GM11168 (cell line): Measurements from ENCODE around the gene PLSCR5.

ENCODE experiments used
- in situ Hi-C: fragments of 300-500 bp; cut with MboI; formaldehyde crosslinking; loops from one replicate; pipeline ENCODE4 v1.12.0; 2022; ENCODE audit warnings: low sequenced_read_pairs; ENCODE audit not compliant: unreplicated experiment

Gene PLSCR5

DNA sequence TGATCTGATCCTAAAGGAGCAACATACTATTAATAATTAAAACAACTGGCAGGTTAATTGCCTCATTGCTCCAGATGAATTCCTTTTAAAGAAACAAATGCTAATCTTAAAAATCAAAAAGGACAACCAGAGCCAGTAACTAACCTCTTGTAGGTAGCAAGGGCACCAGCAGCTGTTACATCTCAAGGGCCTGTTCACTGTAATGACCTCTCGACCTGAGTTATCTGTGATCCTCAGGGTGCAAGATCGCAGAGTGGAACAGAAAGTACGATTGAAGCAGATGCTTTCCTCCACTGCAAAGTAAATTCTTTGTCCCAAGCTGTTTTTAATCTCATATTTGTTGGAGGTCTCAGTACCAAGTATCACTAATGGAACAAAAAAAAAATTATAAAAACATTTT lies 11.4 kb downstream of the PLSCR5 start:
- in situ Hi-C loops, result loop anchor here (25.0 kb wide), 1 partner anchor 381 kb away; no protein-coding TSS in a partner anchor

DNA sequence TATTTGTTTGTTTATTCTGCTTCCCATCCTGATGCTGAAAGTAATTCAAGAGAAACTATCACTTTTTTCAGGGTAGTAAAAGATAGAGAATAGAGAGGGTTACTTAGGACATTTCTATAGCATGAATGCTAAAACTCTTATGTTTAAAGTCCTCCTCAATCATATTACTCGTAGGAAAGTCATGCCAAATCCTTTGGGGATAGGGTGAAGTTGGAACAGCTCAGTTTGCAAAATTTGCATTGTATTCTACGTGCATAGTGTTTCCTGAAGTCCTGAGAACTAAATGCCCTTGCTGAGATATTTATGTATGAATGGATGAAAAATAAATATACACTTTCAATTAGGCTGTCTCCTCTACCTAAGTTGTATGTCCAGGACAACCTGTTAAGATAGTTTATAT lies 14.6 kb downstream of the PLSCR5 start:
- in situ Hi-C loops, result loop anchor here (25.0 kb wide), 1 partner anchor 378 kb away; no protein-coding TSS in a partner anchor

DNA sequence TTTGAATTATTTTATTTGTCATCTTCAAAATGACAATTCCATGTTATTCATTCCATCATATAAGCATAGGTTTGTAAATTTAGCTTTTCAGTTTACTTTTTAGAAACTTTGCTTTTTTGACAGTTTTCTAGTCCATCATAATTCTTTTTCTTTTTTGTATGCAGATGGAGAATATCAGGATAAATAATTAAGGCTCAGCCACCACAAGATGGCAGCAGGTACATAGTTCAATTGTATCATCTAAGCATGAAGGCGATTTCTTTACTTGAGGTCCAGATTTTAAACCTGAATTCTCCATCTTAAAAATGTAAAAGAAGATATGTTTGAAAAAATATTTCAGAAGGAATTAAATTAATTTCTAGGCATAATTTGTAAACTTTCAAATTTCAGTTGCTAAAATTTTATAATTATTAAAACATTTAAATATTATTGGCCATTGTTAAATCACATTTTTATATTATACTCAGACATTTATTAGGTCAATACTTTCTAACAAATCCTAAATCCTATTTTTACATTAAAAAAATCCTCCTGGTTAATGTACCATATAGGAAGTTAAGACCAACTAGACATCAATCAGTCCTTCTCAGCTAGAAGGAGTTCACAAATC lies 15.1 kb downstream of the PLSCR5 start:
- in situ Hi-C loops, result loop anchor here (25.0 kb wide), 1 partner anchor 378 kb away; no protein-coding TSS in a partner anchor

DNA sequence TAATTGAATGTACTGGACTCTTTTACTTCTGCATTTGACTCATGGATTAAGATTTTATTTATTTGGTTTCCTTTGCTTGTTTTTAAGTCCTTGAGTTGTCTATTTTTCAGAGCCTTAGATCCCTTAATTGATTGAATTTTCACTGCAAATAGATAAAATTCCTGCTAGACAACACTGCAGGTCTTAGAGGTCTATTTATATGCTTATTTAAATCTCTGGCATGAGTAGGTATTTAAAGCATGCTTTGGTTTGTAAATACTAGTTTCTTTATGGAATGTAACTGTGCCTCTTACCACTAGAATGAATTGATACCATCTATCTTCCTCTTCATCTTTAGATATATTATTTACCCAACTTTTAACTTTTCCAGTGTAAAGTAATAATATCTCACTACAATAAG lies 20.0 kb downstream of the PLSCR5 start:
- in situ Hi-C loops, result loop anchor here (25.0 kb wide), 1 partner anchor 373 kb away; no protein-coding TSS in a partner anchor

DNA sequence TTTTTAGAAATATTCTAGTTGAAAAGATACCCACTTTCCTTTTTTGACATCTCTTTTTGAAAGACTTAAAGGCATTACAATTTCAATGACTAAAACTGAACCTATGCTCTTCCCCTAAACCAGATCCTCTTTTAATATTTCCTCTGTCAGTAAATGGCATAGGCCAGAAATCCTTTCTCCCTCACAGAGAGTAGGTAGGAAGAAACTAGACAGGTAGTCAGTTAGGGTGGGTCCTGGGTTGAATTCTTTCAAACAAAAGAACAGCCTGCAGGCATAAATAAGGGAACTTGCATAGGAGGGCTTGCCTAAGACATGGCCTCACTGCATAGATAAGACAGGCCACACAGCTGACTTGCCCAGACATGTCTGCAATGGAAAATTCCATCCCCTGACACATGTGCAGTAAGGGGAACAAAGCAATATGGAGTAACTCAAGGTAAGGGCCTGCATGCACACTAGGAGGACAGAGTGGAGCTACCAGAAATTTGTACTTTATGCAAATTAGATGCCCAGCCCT lies 23.1 kb downstream of the PLSCR5 start:
- in situ Hi-C loops, result loop anchor here (25.0 kb wide), 1 partner anchor 370 kb away; no protein-coding TSS in a partner anchor

DNA sequence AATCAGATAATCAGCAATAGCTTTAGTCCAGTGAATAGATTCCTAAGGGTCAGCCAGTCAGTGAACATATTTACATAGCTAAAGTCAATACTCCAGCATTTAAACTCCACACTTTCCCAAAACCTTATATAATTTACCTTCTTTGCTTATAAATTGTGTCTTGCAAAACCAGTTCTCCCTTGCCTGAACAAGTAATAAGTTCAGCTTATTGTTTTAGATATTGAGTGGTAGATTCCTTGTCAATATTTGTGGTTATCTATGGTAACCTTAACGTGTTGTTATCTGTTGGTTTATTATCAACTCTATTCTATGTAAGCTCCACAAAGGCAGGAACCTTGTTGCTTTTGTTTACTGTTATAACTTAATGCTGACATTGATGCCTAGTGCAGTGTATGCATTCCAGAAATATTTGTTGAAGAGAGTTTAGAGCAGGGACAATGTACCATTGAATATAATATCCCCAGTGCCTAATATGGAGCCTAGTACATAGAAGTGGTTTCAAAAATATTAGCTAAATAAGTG lies 24.0 kb downstream of the PLSCR5 start:
- in situ Hi-C loops, result loop anchor here (25.0 kb wide), 1 partner anchor 369 kb away; no protein-coding TSS in a partner anchor

DNA sequence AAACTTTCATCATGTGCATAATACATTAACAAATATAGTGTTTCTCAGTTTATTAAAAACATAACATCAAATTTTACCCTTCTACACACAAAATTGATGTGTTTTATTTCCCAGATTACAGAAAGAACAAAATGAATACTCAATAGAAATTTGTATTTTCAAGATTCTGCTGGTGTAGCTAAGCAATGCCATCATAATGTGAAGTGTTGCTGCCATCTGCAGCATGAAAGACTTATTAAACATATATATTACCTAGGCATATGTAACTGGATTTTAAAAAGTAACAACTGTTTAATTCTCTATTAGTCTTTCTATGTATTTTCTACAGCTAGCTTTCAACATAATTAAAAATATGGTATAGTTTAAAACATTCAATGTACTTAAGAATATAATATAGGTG lies 27.5 kb downstream of the PLSCR5 start:
- in situ Hi-C loops, result loop anchor here (25.0 kb wide), 1 partner anchor 365 kb away; no protein-coding TSS in a partner anchor

DNA sequence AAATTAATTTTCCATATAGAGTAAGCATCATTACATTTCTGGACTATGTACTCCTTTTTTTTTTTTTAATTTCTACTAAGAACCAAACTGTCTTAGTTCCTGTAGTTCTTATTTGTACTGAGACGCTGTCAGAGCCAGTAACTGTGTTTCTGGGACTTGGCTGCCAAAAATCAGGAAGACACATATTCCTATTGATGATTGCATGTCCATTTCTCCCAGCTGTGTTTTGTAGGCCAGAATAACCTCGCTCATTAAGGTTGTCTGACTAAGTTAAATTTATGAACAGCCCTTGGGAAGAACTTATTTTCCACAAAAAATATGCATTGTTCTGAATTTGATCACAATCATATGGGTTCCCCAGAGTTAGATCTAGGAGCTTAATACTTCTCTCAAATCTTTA lies 29.5 kb downstream of the PLSCR5 start:
- in situ Hi-C loops, result loop anchor here (25.0 kb wide), 1 partner anchor 363 kb away; no protein-coding TSS in a partner anchor

DNA sequence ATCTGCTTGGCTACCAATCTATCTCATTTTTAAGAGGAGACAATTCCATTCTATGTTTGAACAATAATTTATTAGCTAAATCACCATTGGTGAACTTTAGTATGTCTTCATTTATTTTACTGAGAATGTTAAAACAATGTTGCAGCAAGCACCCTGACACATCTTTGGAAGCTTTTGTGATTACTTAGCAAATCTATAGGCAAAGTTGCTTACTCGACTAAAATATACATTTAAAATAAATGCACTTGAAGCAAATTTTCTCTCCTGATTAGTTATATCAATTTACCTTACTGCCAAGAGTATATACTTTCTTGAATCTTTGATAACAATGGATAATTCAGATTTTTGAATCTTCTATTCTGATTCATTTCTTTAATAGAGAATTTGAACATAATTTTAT lies 31.0 kb downstream of the PLSCR5 start:
- in situ Hi-C loops, result no loop called here

DNA sequence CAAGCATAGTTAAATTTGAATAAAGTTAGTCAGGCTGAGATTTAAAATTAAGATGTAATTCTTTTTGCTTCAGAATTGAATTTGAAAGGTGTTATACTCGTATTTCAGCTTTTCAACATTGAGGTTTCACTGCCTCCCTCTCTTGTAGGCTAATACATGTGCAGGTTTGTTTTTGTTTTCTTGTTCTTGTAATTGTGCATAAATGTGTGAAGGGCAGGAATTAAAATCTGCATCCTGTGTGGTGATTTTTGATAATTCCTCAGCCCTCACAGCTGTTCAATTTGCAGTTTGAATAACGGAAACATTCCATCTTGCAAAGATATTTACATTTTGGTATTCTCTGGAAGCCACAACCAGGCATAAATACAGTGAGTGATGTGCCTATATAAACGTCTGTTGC lies 35.8 kb downstream of the PLSCR5 start:
- in situ Hi-C loops, result no loop called here

DNA sequence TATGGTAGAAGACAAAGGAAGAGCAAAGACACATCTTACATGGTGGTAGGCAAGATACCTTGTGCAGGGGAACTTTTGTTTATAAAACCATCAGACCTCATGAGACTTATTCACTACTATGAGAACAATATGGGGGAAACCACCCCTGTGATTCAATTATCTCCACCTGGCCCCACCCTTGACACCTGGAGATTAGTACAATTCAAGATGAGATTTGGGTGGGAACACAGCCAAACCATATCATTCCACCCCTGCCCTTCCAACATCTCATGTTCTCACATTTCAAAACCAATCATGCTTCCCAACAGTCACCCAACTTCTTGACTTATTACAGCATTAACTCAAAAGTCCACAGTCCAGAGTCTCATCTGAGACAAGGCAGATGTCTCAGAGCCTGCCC lies 39.0 kb downstream of the PLSCR5 start:
- in situ Hi-C loops, result no loop called here

DNA sequence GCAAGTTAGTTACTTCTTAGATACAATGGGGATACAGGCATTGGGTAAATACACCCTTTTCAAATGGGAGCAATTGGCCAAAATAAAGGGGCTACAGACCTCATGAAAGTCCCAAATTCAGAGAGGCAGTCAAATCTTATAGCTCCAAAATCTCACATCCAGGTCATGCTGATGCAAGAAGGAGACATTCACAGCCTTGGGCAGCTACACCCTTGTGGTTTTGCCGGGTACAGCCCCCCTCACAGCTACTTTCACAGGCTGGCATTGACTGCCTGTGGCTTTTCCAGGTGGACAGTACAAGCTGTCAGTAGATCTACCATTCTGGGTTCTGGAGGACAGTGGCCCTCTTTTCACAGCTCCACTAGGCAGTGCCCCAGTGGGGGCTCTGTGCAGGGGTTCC lies 43.3 kb downstream of the PLSCR5 start:
- in situ Hi-C loops, result no loop called here

DNA sequence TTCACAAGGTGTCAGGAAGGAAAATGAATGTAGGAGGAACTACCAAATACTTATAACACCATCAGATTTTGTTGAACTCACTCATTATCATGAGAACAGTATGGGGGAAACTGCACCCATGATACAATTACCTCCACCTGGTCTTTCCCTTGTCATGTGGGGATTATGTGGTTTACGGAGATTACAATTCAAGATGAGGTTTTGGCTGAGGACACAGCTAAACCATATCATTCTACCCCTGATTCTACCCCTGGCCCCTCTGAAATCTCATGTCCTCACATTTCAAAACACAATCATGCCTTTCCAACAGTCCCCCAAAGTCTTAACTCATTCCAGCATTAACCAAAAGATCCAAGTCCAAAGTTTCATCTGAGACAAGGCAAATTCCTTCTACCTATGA lies 43.7 kb downstream of the PLSCR5 start:
- in situ Hi-C loops, result no loop called here

DNA sequence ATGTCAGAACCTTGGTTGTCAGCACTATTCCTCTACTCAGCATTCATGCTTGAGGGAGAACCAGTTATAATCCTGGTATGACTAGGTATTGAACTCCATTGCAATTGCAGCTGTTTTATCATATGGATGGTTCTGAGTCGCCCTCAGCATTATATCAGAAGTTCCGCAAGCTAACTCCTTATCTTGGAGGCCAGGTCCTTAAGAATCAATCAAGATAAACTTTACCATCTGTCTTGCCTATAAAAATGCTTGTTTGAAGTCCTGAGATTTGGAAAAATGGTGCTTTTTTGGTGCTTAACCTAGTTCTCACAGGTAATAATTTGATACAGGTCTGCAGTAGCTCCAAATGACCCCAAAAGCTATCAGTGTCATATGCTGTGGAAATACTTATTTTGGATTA lies 44.5 kb downstream of the PLSCR5 start:
- in situ Hi-C loops, result no loop called here

DNA sequence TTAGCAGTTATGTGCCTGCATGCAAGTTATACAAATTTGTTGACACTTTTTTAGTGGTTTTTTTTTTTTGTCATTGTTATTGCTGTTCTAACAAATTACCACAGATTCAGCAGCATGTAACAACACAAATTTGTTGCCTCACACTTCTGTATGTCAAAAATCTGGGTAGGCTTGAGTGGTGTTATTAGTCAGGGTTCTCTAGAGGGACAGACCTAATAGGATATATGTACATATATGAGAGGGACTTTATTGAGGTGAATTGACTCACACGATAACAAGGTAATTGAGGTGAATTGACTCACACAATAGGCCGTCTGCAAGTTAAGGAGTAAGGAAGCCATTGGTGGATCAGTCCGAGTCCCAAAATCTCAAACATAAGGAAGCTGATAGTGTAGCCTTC lies 45.8 kb downstream of the PLSCR5 start:
- in situ Hi-C loops, result no loop called here

DNA sequence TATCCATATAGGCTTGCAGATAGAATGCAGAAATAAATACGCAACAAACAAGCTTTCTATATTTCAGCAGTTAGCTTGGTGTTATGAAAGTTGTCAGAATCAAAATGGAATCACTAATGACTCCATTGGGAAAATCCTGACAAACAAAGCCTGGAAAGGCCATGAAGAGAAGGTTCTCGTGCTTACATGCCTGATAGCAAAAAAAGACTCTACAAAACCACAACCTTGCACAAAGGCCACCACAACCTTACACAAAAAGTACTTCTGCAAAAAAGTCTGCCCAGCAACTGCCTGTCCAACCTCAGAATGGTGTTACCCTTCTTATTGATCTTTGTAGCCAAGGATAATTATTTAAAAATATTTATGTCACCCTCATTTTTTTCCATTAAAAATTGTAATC lies 46.4 kb downstream of the PLSCR5 start:
- in situ Hi-C loops, result no loop called here

DNA sequence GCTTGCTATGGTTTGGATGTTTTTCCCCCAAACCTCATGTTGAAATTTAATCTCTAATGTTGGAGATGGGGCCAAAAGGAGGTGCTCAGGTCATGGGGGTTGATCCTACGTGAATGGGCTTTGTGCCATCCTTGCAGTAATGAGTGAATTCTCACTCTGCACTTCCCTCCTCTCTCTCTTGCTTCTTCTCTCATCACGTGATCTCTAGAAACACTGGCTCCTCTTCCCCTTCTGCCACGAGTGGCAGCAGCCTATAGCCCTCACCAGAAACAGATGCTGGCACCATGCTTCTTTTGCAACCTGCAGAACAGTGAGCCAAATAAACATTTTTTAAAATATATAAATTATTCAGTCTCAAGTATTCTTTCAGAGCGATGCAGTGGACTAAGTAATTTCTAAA lies 47.4 kb downstream of the PLSCR5 start:
- in situ Hi-C loops, result no loop called here

DNA sequence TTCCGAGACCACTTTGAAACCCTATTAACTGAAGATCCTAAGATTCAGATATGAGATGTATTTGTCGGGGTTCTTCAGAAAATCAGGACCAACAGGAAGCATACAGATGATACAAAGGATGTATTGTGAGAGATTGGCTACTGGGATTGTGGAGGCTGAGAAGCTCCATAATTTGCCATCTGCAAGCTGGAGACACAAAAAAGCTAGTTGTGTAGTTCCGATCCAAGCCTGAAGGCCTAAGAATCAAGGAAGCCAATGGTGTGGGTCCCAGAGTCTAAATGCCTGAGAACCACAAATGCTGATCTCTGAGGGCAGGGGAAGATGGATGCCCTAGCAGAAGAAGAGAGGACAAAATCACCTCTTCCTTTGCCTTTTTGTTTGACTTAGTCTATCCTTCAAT lies 49.8 kb downstream of the PLSCR5 start:
- in situ Hi-C loops, result no loop called here

DNA sequence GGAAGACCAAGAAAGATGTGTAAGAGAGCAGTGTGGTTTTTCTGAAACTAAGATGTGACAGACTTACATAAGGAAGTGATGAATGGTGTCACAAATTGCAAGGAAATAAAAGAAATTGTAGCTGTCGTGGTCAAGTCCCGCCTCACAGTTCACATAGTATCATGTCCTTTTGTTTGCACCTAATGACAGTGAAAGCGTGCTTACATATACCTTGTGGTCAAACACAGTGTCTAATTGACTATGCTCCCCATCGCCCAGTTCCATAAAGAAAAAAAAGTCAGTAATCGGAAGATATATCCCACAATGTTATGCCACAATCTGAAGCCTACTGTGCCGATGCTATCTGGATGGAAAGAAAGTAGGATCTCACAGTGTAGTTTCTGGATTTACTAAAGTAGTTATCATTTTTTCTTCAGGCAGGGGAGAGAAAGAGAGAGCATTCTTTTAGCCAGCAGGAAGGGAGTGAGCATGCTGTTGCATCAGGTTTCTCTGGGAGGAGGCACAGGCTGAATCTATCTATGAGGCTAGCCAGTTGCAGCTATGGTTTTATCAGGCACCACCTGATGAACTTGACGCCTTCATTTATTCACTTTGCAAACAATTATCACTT lies 50.9 kb downstream of the PLSCR5 start:
- in situ Hi-C loops, result no loop called here

DNA sequence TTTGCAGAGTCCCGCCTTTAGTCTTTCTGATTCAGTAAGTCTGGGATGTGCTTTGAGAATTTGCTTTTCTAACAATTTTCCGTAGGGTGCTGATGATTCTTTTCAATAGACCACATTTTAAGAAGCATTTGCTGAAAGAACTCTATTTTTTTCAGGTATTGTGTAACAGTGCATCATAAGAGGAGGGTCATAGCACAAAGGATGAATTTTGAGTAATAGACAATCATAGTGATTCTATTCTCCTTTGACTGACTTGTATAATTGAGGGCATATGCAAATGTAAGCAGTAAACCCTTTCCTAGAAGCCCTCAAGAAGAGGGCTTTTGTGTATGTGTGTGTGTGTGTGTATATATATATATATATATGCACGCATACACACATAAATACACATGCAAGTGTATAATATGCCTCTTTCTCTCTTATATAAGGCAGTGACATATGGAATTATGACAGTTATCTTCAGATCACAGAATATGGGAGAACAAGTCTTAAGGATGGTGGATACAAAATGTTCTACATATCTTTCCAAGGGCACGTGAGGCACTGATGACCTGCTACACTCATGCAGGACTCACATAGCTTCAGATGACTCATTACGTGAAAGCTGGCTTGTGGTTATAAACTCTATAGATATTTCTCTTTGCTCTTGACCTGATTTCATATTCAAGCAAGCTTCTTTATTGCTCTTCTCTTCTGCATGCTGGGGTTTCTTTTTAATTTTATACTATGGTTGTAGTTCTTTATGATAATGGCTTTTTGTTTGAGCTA lies 54.2 kb downstream of the PLSCR5 start:
- in situ Hi-C loops, result no loop called here
